GM19239 (cell line): Measurements from ENCODE around the gene TCF12.

Source experiments
- DNase-seq: peaks from one replicate; pipeline ENCODE4 v3.0.0; 2011; ENCODE audit warnings: low spot score; ENCODE audit not compliant: insufficient read length
- FAIRE-seq: peaks from 2 replicates; lab custom pipeline; 2011; peaks lifted over from hg19 to GRCh38; lab: Jason Lieb, UNC

The TCF12 gene

DNA sequence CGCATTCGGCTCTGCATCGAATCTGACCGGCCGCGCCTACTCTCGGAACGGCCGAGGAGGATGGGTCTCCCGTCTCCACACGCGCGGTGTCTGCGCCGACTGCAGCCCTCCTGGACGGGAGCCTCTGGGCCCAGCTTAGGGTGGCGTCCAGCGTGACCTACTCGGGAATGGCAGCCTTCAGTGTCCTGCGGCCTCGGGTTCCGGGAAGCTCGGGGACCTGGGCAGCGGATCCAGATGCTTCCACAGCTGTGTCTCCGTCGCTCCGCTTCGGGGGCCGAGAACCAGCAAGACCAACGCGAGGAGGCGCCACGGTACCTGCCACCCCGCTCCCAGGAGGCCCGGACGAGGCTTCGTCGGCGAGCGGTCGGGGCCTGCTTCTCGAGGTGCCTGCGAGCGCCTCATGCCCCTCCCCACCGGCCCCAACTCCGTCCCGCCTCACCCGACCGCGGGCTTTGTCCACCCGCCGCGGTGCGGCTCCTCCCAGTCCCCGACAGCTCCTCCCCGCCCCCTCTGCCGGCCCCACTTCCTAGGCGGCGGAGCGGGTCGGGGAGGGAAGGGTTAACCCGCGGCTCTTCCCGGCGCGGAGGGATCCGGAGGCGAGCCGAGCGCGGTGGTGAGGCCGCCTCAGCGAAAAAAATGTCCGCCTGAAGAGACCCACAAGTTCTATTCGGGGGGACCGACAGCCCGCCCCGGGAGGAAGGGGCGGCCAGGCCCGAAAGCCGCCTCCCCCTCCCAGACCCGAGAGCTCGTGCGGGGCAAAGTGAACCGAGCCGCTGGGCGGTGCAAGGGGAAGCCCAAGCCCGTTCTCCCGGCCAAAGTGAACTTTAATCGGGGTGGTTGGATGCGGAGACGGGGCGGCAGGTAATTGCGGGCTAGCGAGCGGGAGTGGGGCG, at the start of gene TCF12:
Gene TCF12 (plus strand): TSS at position 599 of the 893 bp plus-strand sequence. CDS start 1,270 bp downstream, outside the sequence.
- peak; percentile 86 for FAIRE-seq
- DNase-seq, result peak; percentile 83

GRCh38 chr15:56869573-56869972, 48.9 kb upstream of the TCF12 start:
- no peak for FAIRE-seq

DNA sequence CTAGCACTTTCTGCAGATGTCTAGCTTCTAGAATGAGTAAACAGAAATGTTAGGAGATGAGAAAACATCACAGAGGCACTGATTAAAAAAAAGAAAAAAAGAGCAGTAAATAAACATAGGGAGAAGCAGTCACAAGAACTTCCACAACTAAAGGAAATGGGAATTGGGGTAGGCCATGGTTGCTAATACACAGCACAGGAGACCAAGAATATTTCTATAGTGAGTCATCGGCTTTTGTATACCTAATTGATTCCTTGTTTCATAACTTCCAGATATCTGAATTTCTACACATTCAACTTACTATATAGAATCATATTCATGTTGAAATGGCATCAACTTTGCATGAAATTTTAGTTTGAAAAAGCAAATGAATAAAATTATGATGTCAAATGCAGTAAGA, 47.3 kb upstream of the TCF12 start:
- FAIRE-seq (no peak), DNase-seq (no peak)

More at GRCh38 chr15:56869573-56869972, 48.9 kb upstream of the TCF12 start:
- no peak for DNase-seq

DNA sequence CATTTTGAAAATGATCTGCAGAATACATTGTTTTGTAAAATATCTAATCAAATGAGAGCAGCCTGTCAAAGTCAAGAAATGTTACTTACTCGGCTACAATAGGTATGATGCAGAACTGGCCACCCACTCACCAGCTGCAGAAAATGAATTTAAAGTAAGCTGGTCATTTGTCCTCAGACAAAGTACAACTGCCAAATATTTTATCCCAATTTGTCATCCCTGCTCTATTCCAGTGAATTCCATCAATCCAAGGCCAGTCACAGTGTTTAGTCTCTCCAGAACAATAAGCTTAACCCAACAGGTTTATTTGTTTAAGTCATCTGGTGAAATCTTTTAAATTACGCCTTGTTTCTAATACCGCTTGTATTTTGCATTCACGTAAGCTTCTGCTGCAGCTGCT, 46.6 kb upstream of the TCF12 start:
- FAIRE-seq (no peak), DNase-seq (no peak)

- DNase-seq (no peak), FAIRE-seq (peak; percentile 64)
Observed at GRCh38 chr15:56877255-56877970, 41.0 kb upstream of the TCF12 start.

DNA sequence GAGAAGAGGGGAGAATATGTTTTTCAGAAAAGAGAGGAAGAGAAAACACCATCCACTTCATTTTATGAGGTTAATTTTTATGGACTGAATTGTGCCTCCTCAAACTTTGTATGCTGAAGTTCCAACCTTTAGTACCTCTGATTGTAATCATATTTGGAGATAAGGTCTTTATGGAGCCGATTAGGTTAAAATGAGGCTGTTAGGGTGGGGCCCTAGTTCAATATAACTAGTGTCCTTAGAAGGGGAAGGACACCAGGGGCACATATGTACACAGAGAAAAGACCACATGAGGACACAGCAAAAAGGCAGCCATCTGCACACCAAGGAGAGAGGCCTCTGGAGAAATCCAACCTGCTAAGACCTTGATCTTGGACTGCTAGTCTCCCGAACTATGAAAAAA, 38.9 kb upstream of the TCF12 start:
- DNase-seq (no peak), FAIRE-seq (no peak)

DNA sequence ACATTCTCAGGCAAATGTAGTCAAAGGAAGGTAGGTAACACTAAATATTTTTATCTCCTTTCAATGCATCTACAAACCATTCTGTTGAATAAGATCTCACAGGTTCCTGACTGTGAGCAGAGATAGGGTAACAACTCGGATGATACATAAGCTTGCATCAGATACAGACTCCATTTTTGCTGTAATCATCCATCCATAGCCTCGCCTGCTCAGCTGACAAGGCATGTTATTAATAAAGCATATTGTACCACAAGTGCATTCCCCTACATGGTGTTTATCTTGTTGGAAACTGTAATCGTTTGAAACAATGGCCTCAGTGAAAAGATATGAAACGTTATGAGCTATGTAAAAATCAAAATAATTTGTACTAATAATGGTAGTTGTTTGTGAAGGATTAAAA, 35.4 kb upstream of the TCF12 start:
- FAIRE-seq, result no peak
- no peak for DNase-seq

- FAIRE-seq, result no peak
- DNase-seq, result no peak
Observed at GRCh38 chr15:56886363-56886931, 32.0 kb upstream of the TCF12 start.

- DNase-seq (peak; percentile 67), FAIRE-seq (peak; percentile 65)
Observed at GRCh38 chr15:56886932-56887781, 31.3 kb upstream of the TCF12 start.

GRCh38 chr15:56887782-56888438, 30.5 kb upstream of the TCF12 start:
- no peak for DNase-seq
- peak; percentile 56 for FAIRE-seq

DNA sequence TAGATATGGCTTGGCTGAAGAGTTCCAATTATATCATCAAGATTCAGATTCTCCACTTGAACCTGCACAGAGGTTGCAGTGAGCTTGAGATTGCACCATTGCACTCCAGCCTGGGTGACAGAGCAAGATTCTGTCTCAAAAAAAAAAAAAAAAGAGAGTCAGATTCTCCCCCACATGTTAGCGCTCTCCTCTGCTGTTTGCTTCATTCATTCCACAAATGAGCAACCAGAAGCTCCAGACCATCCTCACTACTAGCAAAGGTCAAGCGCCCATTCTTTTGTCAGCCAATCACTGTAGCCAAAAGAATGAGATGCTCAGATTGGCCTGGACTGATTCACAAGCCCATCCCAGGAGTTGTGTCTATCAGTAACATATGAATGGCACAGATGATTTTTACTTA, 28.4 kb upstream of the TCF12 start:
- DNase-seq, result no peak
- no peak for FAIRE-seq

DNA sequence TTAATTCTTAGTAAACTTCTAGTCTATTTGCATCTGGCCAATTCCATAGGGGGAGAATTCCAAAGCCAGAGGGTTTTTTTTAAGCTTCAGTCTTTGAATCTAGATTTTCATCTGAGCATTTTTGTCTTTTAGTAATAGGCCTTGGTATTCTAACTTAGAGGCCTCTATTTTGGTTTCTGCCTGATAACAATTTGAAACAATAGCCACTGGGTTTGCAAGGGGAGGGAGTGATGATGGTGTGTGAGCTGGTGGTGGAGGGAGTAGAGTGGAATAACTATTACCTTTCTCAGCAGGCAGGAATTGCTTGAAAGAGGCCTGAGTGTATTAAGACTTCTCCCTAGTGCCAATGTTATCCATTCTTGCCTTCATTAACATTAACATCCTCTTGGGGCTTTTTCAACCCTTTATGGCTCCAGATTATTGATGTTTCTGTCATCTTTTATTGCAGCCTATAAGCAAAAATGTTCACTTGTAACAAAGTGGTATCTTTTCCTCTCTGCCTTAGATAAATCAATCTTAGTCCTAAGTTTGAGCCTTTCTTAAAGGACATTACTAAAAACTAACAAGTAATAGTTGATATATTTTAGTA, 26.5 kb upstream of the TCF12 start:
- DNase-seq (no peak), FAIRE-seq (no peak)

DNA sequence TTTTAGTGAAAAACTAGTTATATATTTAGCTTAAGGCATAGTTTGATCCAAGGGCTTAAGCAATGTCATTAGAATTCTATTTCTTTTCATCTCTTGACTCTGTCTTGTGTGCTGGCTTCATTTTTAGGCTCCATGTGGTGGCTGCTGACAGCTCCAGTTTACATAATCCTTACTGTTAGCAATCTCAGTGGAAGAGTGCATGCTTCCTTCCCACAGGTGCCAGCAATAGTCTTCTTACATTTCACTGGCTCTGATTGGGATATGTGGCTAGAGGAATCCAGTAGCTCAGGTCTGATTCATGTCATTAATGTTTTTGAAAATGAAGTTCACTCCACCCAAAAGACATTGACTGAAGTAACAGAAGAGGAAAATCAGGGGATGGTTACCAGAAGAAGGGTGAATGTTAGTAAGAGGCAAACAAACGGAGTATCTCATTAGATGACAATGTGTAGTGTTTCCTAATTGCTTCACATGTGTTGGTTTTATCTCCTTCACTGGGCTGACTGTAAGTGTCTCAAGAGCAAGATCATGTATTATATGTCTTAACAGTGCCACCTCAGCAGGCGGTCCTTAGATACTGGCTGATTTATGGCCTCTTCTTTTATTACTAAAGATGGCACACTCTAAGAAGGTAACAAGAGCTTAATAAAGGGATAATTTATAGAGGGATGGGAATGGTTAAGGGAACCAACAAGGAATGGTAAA, 25.6 kb upstream of the TCF12 start:
- FAIRE-seq (no peak), DNase-seq (no peak)

- DNase-seq, result no peak
- no peak for FAIRE-seq
Observed at GRCh38 chr15:56893364-56893678, 25.1 kb upstream of the TCF12 start.

DNA sequence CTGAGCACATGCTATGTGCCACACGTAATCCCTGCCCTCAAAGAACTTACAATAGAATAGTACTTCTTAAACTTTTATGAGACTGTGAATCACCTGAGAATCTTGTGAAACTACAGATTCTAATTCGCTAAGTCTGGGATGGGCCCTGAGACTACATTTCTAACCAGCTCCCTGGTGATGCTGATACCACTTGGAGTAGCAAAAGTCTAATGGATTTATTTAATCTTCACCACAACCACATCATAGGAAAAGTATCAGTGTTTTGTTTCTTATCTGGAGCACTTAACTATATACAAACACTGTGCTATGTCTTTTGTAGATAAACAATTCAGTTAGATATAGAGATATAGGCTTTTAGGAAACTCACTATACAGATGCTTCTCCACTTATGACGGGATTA, 23.8 kb upstream of the TCF12 start:
- FAIRE-seq (no peak), DNase-seq (no peak)

DNA sequence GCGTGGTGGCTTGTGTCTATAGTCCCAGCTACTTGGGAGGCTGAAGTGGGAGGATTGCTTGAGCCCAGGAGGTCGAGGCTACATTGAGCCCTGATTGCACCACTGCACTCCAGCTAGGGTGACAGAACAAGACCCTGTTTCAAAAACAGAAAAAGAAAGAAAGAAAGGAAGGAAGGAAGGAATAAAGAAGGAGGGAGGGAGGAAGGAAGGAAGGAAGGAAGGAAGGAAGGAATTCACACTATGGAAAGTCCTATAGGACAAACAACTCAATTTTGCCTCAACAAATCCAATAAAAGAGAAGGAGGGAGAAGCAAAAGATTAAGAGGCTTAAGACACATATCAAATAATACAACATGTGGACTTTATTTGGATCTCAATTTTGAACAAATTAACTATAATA, 16.5 kb upstream of the TCF12 start:
- DNase-seq (no peak), FAIRE-seq (no peak)

- FAIRE-seq, result no peak
Observed at GRCh38 chr15:56906766-56907165, 11.7 kb upstream of the TCF12 start.

GRCh38 chr15:56910801-56911200, 7.6 kb upstream of the TCF12 start:
- DNase-seq (no peak), FAIRE-seq (no peak)

More at GRCh38 chr15:56906766-56907165, 11.7 kb upstream of the TCF12 start:
- no peak for DNase-seq

DNA sequence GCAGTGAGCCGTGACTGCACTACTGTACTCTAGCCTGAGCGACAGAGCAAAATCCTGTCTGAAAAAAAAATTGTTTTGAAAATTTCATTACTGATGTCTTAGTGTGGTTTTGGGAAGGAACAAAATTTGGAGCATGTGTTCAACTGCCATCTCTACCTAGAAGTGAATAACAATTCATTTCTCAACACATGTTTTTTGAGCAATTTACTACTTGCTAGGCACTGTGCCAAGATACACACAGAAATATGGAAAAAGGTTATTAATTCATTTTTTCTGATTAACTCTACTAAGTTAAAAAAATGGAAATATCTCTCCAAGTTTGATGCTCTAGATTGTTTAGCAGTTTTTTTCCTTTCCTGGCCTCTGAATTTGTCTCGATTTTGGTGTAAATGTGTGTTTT, 5.2 kb upstream of the TCF12 start:
- DNase-seq (no peak), FAIRE-seq (no peak)
